HG03064 (cell line): Measurements from ENCODE around the gene RUVBL2.

Experiments
- ATAC-seq: cut with Tn5 transposase; IDR thresholded peaks from one replicate; pipeline ENCODE4 v1.9.1; 2021; ENCODE audit warnings: low read depth; ENCODE audit not compliant: unreplicated experiment

Gene RUVBL2

GRCh38 chr19:48963371-48964204 lies 30.1 kb upstream of the RUVBL2 start:
- ATAC-seq = no peak

GRCh38 chr19:48964205-48965039 lies 29.3 kb upstream of the RUVBL2 start:
- no peak for ATAC-seq

- peak; percentile 31 for ATAC-seq
Observed at GRCh38 chr19:48965040-48965805, 28.5 kb upstream of the RUVBL2 start, which contains the start of gene FTL. TSS of gene FTL (plus strand) at chr19:48965309. CDS start at chr19:48965508, 199 bp downstream.

GRCh38 chr19:48965806-48966540 lies 27.7 kb upstream of the RUVBL2 start:
- ATAC-seq = no peak

- no peak for ATAC-seq
Observed at GRCh38 chr19:48966541-48967345, 26.9 kb upstream of the RUVBL2 start.

- ATAC-seq = no peak
Observed at GRCh38 chr19:48967346-48968178, 26.1 kb upstream of the RUVBL2 start.

- ATAC-seq = no peak
Observed at GRCh38 chr19:48968179-48968661, 25.5 kb upstream of the RUVBL2 start.

GRCh38 chr19:48968813-48969218 lies 24.9 kb upstream of the RUVBL2 start:
- ATAC-seq = no peak

GRCh38 chr19:48969276-48970138 lies 24.2 kb upstream of the RUVBL2 start:
- no peak for ATAC-seq

GRCh38 chr19:48970139-48970766 lies 23.4 kb upstream of the RUVBL2 start:
- ATAC-seq = no peak

- ATAC-seq = no peak
Observed at GRCh38 chr19:48970923-48971395, 22.7 kb upstream of the RUVBL2 start.

- no peak for ATAC-seq
Observed at GRCh38 chr19:48975947-48976847, 17.5 kb upstream of the RUVBL2 start.

- no peak for ATAC-seq
Observed at GRCh38 chr19:48977061-48977460, 16.6 kb upstream of the RUVBL2 start.

GRCh38 chr19:48982280-48982679 lies 11.4 kb upstream of the RUVBL2 start:
- no peak for ATAC-seq

- no peak for ATAC-seq
Observed at GRCh38 chr19:48985711-48986110, 8.0 kb upstream of the RUVBL2 start.

GRCh38 chr19:48986211-48986610 lies 7.5 kb upstream of the RUVBL2 start:
- ATAC-seq = no peak
